ENCODE measurements around the gene ARVCF. TPM values are rescaled to one million over a fixed set of nuclear protein-coding genes. Genes with fewer than 3 reads are reported as not detected.

Gene ARVCF
- total RNA-seq, 1 experiment from 2014 or later: 12.0 TPM

GRCh38 chr22:20033045-20033706 is 16.6 kb upstream of the ARVCF start:
- no peaks in the 10 kb centered on the region for H3K36me3 ChIP-seq (ENCODE audit: control insufficient read depth, insufficient read depth, low read length)
- no peaks in the 10 kb centered on the region for H3K9me3 ChIP-seq
- no peak for DNase-seq
- H3K4me3 Mint-ChIP-seq (ENCODE audit: unreplicated experiment): no peak overlapping the region
- no peak for TF ChIP-seq CTCF (IDR thresholded peaks at IDR 0.05; ENCODE audit: insufficient read depth in 1 of 2, low read depth in 1 of 2, low read length in 1 of 2, severe bottlenecking in 1 of 2, unreplicated experiment in 1 of 2)
- intact Hi-C loops (cut with micrococcal nuclease; ENCODE audit: unreplicated experiment): no loop called here
- H3K27me3 ChIP-seq (replicated peaks; ENCODE audit: control insufficient read depth, insufficient read depth, low read length): no peaks in the 10 kb centered on the region
- CTCF ChIA-PET: no interaction called here
- no peaks in the 10 kb centered on the region for H3K4me1 ChIP-seq
- no TSS peak for BruUV-seq (replicated peaks)
- H3K27me3 Mint-ChIP-seq (ENCODE audit: insufficient read depth, unreplicated experiment): no peaks in the 10 kb centered on the region
- POLR2A ChIA-PET: no interaction called here
- H3K36me3 Mint-ChIP-seq (ENCODE audit: insufficient read depth, unreplicated experiment): peaks cover 6% of the 10 kb centered on the region
- H3K4me1 Mint-ChIP-seq (ENCODE audit: low read depth, unreplicated experiment): no peaks in the 10 kb centered on the region
- H3K4me3 ChIP-seq (ENCODE audit: low read depth, low read length): no peak overlapping the region
- no peak overlapping the region for H3K27ac Mint-ChIP-seq (ENCODE audit: unreplicated experiment)
- no peaks in the 10 kb centered on the region for H3K9me3 Mint-ChIP-seq (ENCODE audit: unreplicated experiment)

- ChIA-PET POLR2A (no interaction called here), CTCF (no interaction called here)
- H3K4me1 Mint-ChIP-seq (ENCODE audit: low read depth, unreplicated experiment): no peaks in the 10 kb centered on the region
- H3K27ac Mint-ChIP-seq (ENCODE audit: unreplicated experiment): no peak overlapping the region
- H3K4me3 Mint-ChIP-seq (ENCODE audit: unreplicated experiment): no peak overlapping the region
- no peaks in the 10 kb centered on the region for H3K9me3 Mint-ChIP-seq (ENCODE audit: unreplicated experiment)
- Histone ChIP-seq H3K27me3 (replicated peaks; ENCODE audit: control insufficient read depth, insufficient read depth, low read length) (no peaks in the 10 kb centered on the region), H3K36me3 (ENCODE audit: control insufficient read depth, insufficient read depth, low read length) (no peaks in the 10 kb centered on the region), H3K9me3 (no peaks in the 10 kb centered on the region), H3K4me3 (ENCODE audit: low read depth, low read length) (no peak overlapping the region), H3K4me1 (no peaks in the 10 kb centered on the region)
- no peaks in the 10 kb centered on the region for H3K27me3 Mint-ChIP-seq (ENCODE audit: insufficient read depth, unreplicated experiment)
- peaks cover 6% of the 10 kb centered on the region for H3K36me3 Mint-ChIP-seq (ENCODE audit: insufficient read depth, unreplicated experiment)
- TF ChIP-seq CTCF (IDR thresholded peaks at IDR 0.05; ENCODE audit: insufficient read depth in 1 of 2, low read depth in 1 of 2, low read length in 1 of 2, severe bottlenecking in 1 of 2, unreplicated experiment in 1 of 2): no peak
- no TSS peak for BruUV-seq (replicated peaks)
- intact Hi-C loops (cut with micrococcal nuclease; ENCODE audit: unreplicated experiment): no loop called here
- no peak for DNase-seq
Observed at GRCh38 chr22:20032407-20032991, 15.9 kb upstream of the ARVCF start.

GRCh38 chr22:20031732-20032406 is 15.2 kb upstream of the ARVCF start:
- Mint-ChIP-seq H3K4me1 (ENCODE audit: low read depth, unreplicated experiment) (no peaks in the 10 kb centered on the region), H3K36me3 (ENCODE audit: insufficient read depth, unreplicated experiment) (peaks cover 6% of the 10 kb centered on the region), H3K27me3 (ENCODE audit: insufficient read depth, unreplicated experiment) (no peaks in the 10 kb centered on the region), H3K27ac (ENCODE audit: unreplicated experiment) (no peak overlapping the region), H3K4me3 (ENCODE audit: unreplicated experiment) (no peak overlapping the region), H3K9me3 (ENCODE audit: unreplicated experiment) (no peaks in the 10 kb centered on the region)
- CTCF ChIA-PET: no interaction called here
- Histone ChIP-seq H3K36me3 (ENCODE audit: control insufficient read depth, insufficient read depth, low read length) (no peaks in the 10 kb centered on the region), H3K9me3 (no peaks in the 10 kb centered on the region), H3K4me3 (ENCODE audit: low read depth, low read length) (no peak overlapping the region), H3K27me3 (replicated peaks; ENCODE audit: control insufficient read depth, insufficient read depth, low read length) (no peaks in the 10 kb centered on the region), H3K4me1 (no peaks in the 10 kb centered on the region)
- DNase-seq: no peak
- intact Hi-C loops (cut with micrococcal nuclease; ENCODE audit: unreplicated experiment): no loop called here
- TF ChIP-seq CTCF (IDR thresholded peaks at IDR 0.05; ENCODE audit: insufficient read depth in 1 of 2, low read depth in 1 of 2, low read length in 1 of 2, severe bottlenecking in 1 of 2, unreplicated experiment in 1 of 2): no peak
- BruUV-seq (replicated peaks): no TSS peak
- POLR2A ChIA-PET: no interaction called here

Measured in Caco-2 (cell line).